Measurements from ENCODE around the gene KEAP1.
A peak's percentile ranks its signal among the peaks of the same experiment; 100 is the strongest.
"Not testable (repeated sequence)": the region's sequence is repeated elsewhere in the genome, so short reads cannot be mapped to it uniquely, and the experiment has no call there.

Gene KEAP1

GRCh38 chr19:10503002-10503789, at the start of gene KEAP1:
TSS of gene KEAP1 (minus strand) at chr19:10503356. CDS start at chr19:10500033, 3,323 bp downstream.
- H3K4me3 ChIP-seq = peak within 1 kb of the TSS; percentile 95
- TF ChIP-seq CTCF (IDR thresholded peaks at IDR 0.05) = no peak
- peak within 1 kb of the TSS; percentile 94 to 97 for H3K27ac ChIP-seq
- DNase-seq (ENCODE audit: low spot score) = peak; percentile 84

GRCh38 chr19:10552510-10553053, 49.4 kb upstream of the KEAP1 start:
- no peak overlapping the region for H3K4me3 ChIP-seq
- no peak for DNase-seq (ENCODE audit: low spot score)
- no peak for TF ChIP-seq CTCF (IDR thresholded peaks at IDR 0.05)
- H3K27ac ChIP-seq = no peak overlapping the region

GRCh38 chr19:10551698-10552301, 48.6 kb upstream of the KEAP1 start:
- no peak for DNase-seq (ENCODE audit: low spot score)

GRCh38 chr19:10551006-10551405, 47.9 kb upstream of the KEAP1 start:
- not testable (repeated sequence) for DNase-seq (ENCODE audit: low spot score); H3K4me3 ChIP-seq; H3K27ac ChIP-seq

More at GRCh38 chr19:10551698-10552301, 48.6 kb upstream of the KEAP1 start:
- Histone ChIP-seq H3K4me3 (no peak overlapping the region), H3K27ac (no peak overlapping the region)
- no peak for TF ChIP-seq CTCF (IDR thresholded peaks at IDR 0.05)

- DNase-seq (ENCODE audit: low spot score) = no peak
- H3K27ac ChIP-seq = no peak overlapping the region
- no peak for TF ChIP-seq CTCF (IDR thresholded peaks at IDR 0.05)
- no peak overlapping the region for H3K4me3 ChIP-seq
These were observed 47.2 kb upstream of the KEAP1 start for GRCh38 chr19:10550336-10550735.

- H3K27ac ChIP-seq = no peak overlapping the region
- no peak for TF ChIP-seq CTCF (IDR thresholded peaks at IDR 0.05)
These were observed 46.6 kb upstream of the KEAP1 start for GRCh38 chr19:10549733-10550132.

GRCh38 chr19:10548746-10549276, 45.7 kb upstream of the KEAP1 start:
- no peak overlapping the region for H3K27ac ChIP-seq
- DNase-seq (ENCODE audit: low spot score) = no peak
- TF ChIP-seq CTCF (IDR thresholded peaks at IDR 0.05) = no peak
- no peak overlapping the region for H3K4me3 ChIP-seq

More at GRCh38 chr19:10549733-10550132, 46.6 kb upstream of the KEAP1 start:
- no peak for DNase-seq (ENCODE audit: low spot score)
- H3K4me3 ChIP-seq = no peak overlapping the region
